Naive B cell (primary cell): Measurements from ENCODE around the gene SEMA7A. TPM values are rescaled to one million over a fixed set of nuclear protein-coding genes. Genes with fewer than 3 reads are reported as not detected.

Experiments used
- ATAC-seq, 2 donors: fragments of 150-1000 bp; cut with Tn5 transposase; 2 replicates each; pipeline ENCODE4 v1.10.0; 2021; ENCODE audit warnings: low read depth in 2 of 2, mild to moderate bottlenecking in 2 of 2, moderate library complexity in 2 of 2
- DNase-seq: peaks from one replicate; pipeline ENCODE4 v3.0.0; 2022
- H3K27ac Mint-ChIP-seq, 6 donors: one replicate each; pipeline ENCODE4 v1.8.0; 2020 to 2022; ENCODE audit warnings: mild to moderate bottlenecking in 6 of 6, mixed read lengths in 6 of 6, moderate library complexity in 5 of 6, inconsistent platforms in 2 of 6
- H3K27me3 Mint-ChIP-seq, 3 donors: one replicate each; pipeline ENCODE4 v1.8.0; 2021 to 2022; ENCODE audit warnings: mixed read lengths in 3 of 3, mild to moderate bottlenecking in 1 of 3
- H3K36me3 Mint-ChIP-seq, 2 donors: one replicate each; pipeline ENCODE4 v1.8.0; 2020 to 2022; ENCODE audit warnings: mixed read lengths in 2 of 2, inconsistent platforms in 1 of 2, mild to moderate bottlenecking in 1 of 2
- H3K4me1 Mint-ChIP-seq, 3 donors: one replicate each; pipeline ENCODE4 v1.8.0; 2020 to 2022; ENCODE audit warnings: mixed read lengths in 3 of 3, inconsistent platforms in 1 of 3, mild to moderate bottlenecking in 1 of 3, moderate library complexity in 1 of 3
- H3K4me3 Mint-ChIP-seq, 8 donors: one replicate each; pipeline ENCODE4 v1.8.0; 2020 to 2022; ENCODE audit warnings: mild to moderate bottlenecking in 8 of 8, mixed read lengths in 8 of 8, moderate library complexity in 8 of 8, inconsistent platforms in 2 of 8
- H3K9me3 Mint-ChIP-seq, 7 donors: one replicate each; pipeline ENCODE4 v1.8.0; 2020 to 2022; ENCODE audit warnings: mixed read lengths in 7 of 7, mild to moderate bottlenecking in 5 of 7, inconsistent platforms in 2 of 7, moderate library complexity in 1 of 7
- polyA plus RNA-seq, 6 donors: library from polyadenylated mRNA; unstranded; fragments of 300-500 nt; fragmentation: Illumina TruSeq; gene quantifications; one replicate each; pipeline ENCODE4 v1.2.3, GENCODE V29; 2021; ENCODE audit warnings: low read depth in 6 of 6

Gene SEMA7A
- polyA plus RNA-seq, 6 donors from 2014 or later: 0.10 to 1.5 (median 0.62) TPM; not detected in 1

GRCh38 chr15:74387621-74388362 lies 46.0 kb downstream of the SEMA7A start:
- no peak for ATAC-seq
- no peaks in the 10 kb centered on the region for H3K9me3 Mint-ChIP-seq
- DNase-seq: no peak
- H3K27me3 Mint-ChIP-seq: no peaks in the 10 kb centered on the region
- peaks cover 61 to 87% (median 78%) of the 10 kb centered on the region in 3 donors for H3K4me1 Mint-ChIP-seq
- no peak overlapping the region for H3K4me3 Mint-ChIP-seq
- H3K27ac Mint-ChIP-seq: peak overlapping the region in 5 of 6 donors; percentile 15 to 96 (median 57)
- H3K36me3 Mint-ChIP-seq: no peaks in the 10 kb centered on the region

GRCh38 chr15:74387141-74387541 lies 46.6 kb downstream of the SEMA7A start:
- H3K27me3 Mint-ChIP-seq: no peaks in the 10 kb centered on the region
- ATAC-seq (no peak), DNase-seq (no peak)
- no peaks in the 10 kb centered on the region for H3K9me3 Mint-ChIP-seq
- H3K36me3 Mint-ChIP-seq: no peaks in the 10 kb centered on the region
- peak overlapping the region in 2 of 8 donors; percentile 15 to 65 for H3K4me3 Mint-ChIP-seq
- H3K27ac Mint-ChIP-seq: peak overlapping the region; percentile 39 to 100 (median 82)
- peaks cover 61 to 87% (median 78%) of the 10 kb centered on the region in 3 donors for H3K4me1 Mint-ChIP-seq

GRCh38 chr15:74386496-74387140 lies 47.1 kb downstream of the SEMA7A start:
- H3K27ac Mint-ChIP-seq: peak overlapping the region; percentile 39 to 100 (median 98)

GRCh38 chr15:74385733-74386132 lies 48.0 kb downstream of the SEMA7A start:
- Mint-ChIP-seq H3K4me1 (peaks cover 50 to 76% (median 64%) of the 10 kb centered on the region in 3 donors), H3K36me3 (no peaks in the 10 kb centered on the region), H3K27ac (peak overlapping the region; percentile 96 to 100 (median 100)), H3K9me3 (no peaks in the 10 kb centered on the region), H3K27me3 (no peaks in the 10 kb centered on the region), H3K4me3 (peak overlapping the region in 7 of 8 donors; percentile 62 to 95 (median 85))
- no peak for DNase-seq
- ATAC-seq: no peak

More at GRCh38 chr15:74386496-74387140, 47.1 kb downstream of the SEMA7A start:
- H3K36me3 Mint-ChIP-seq: no peaks in the 10 kb centered on the region
- DNase-seq: no peak
- ATAC-seq: no peak
- peak overlapping the region in 3 of 8 donors; percentile 15 to 76 (median 15) for H3K4me3 Mint-ChIP-seq
- no peaks in the 10 kb centered on the region for H3K27me3 Mint-ChIP-seq
- peaks cover 59 to 85% (median 73%) of the 10 kb centered on the region in 3 donors for H3K4me1 Mint-ChIP-seq
- no peaks in the 10 kb centered on the region for H3K9me3 Mint-ChIP-seq

GRCh38 chr15:74384881-74385643 lies 48.7 kb downstream of the SEMA7A start:
- peak; percentile 91 for DNase-seq
- peak overlapping the region; percentile 96 to 100 (median 100) for H3K27ac Mint-ChIP-seq
- H3K4me1 Mint-ChIP-seq: peaks cover 46 to 69% (median 57%) of the 10 kb centered on the region in 3 donors
- no peaks in the 10 kb centered on the region for H3K9me3 Mint-ChIP-seq
- H3K36me3 Mint-ChIP-seq: no peaks in the 10 kb centered on the region
- no peaks in the 10 kb centered on the region for H3K27me3 Mint-ChIP-seq
- ATAC-seq: peak; percentile 76 to 79
- H3K4me3 Mint-ChIP-seq: peak overlapping the region; percentile 44 to 95 (median 87)

GRCh38 chr15:74384566-74384880 lies 49.2 kb downstream of the SEMA7A start:
- H3K27ac Mint-ChIP-seq: peak overlapping the region; percentile 96 to 100 (median 100)
- peaks cover 46 to 67% (median 56%) of the 10 kb centered on the region in 3 donors for H3K4me1 Mint-ChIP-seq
- no peaks in the 10 kb centered on the region for H3K9me3 Mint-ChIP-seq
- H3K36me3 Mint-ChIP-seq: no peaks in the 10 kb centered on the region
- H3K27me3 Mint-ChIP-seq: no peaks in the 10 kb centered on the region
- H3K4me3 Mint-ChIP-seq: peak overlapping the region; percentile 44 to 95 (median 87)
- DNase-seq (no peak), ATAC-seq (no peak)

- H3K27ac Mint-ChIP-seq: peak overlapping the region; percentile 96 to 100 (median 100)
- H3K4me1 Mint-ChIP-seq: peaks cover 43 to 65% (median 56%) of the 10 kb centered on the region in 3 donors
- no peaks in the 10 kb centered on the region for H3K36me3 Mint-ChIP-seq
- DNase-seq (peak; percentile 89), ATAC-seq (peak; percentile 67 to 70)
- no peaks in the 10 kb centered on the region for H3K9me3 Mint-ChIP-seq
- H3K4me3 Mint-ChIP-seq: peak overlapping the region; percentile 17 to 95 (median 80)
- no peaks in the 10 kb centered on the region for H3K27me3 Mint-ChIP-seq
Observed at GRCh38 chr15:74383695-74384565, 49.8 kb downstream of the SEMA7A start.

GRCh38 chr15:74383286-74383685 lies 50.5 kb downstream of the SEMA7A start:
- peak overlapping the region in 6 of 8 donors; percentile 53 to 95 (median 80) for H3K4me3 Mint-ChIP-seq
- ATAC-seq: peak in 1 of 2 donors; percentile 1
- peaks cover 39 to 63% (median 56%) of the 10 kb centered on the region in 3 donors for H3K4me1 Mint-ChIP-seq
- H3K9me3 Mint-ChIP-seq: no peaks in the 10 kb centered on the region
- DNase-seq: no peak
- H3K27ac Mint-ChIP-seq: peak overlapping the region; percentile 96 to 100 (median 100)
- H3K36me3 Mint-ChIP-seq: no peaks in the 10 kb centered on the region
- H3K27me3 Mint-ChIP-seq: no peaks in the 10 kb centered on the region

GRCh38 chr15:74382004-74382816 lies 51.5 kb downstream of the SEMA7A start:
- H3K27me3 Mint-ChIP-seq: no peaks in the 10 kb centered on the region
- DNase-seq: peak; percentile 72
- H3K9me3 Mint-ChIP-seq: no peaks in the 10 kb centered on the region
- no peaks in the 10 kb centered on the region for H3K36me3 Mint-ChIP-seq
- no peak for ATAC-seq
- H3K27ac Mint-ChIP-seq: peak overlapping the region; percentile 91 to 100 (median 98)
- H3K4me3 Mint-ChIP-seq: peak overlapping the region in 1 of 8 donors; percentile 71
- H3K4me1 Mint-ChIP-seq: peaks cover 38 to 60% (median 51%) of the 10 kb centered on the region in 3 donors

- ATAC-seq: no peak
- Mint-ChIP-seq H3K27ac (peak overlapping the region in 3 of 6 donors; percentile 32 to 96 (median 94)), H3K27me3 (no peaks in the 10 kb centered on the region), H3K4me1 (peaks cover 33 to 53% (median 44%) of the 10 kb centered on the region in 3 donors), H3K4me3 (no peak overlapping the region), H3K36me3 (no peaks in the 10 kb centered on the region), H3K9me3 (no peaks in the 10 kb centered on the region)
- DNase-seq: no peak
Observed at GRCh38 chr15:74381481-74381880, 52.3 kb downstream of the SEMA7A start.

GRCh38 chr15:74381190-74381453 lies 52.6 kb downstream of the SEMA7A start:
- peaks cover 30 to 49% (median 40%) of the 10 kb centered on the region in 3 donors for H3K4me1 Mint-ChIP-seq
- ATAC-seq (no peak), DNase-seq (no peak)
- peak overlapping the region in 2 of 6 donors; percentile 94 to 96 for H3K27ac Mint-ChIP-seq
- H3K27me3 Mint-ChIP-seq: no peaks in the 10 kb centered on the region
- H3K4me3 Mint-ChIP-seq: no peak overlapping the region
- no peaks in the 10 kb centered on the region for H3K36me3 Mint-ChIP-seq
- no peaks in the 10 kb centered on the region for H3K9me3 Mint-ChIP-seq
